ENCODE data around the gene HPSE2. TPM values are rescaled to one million over a fixed set of nuclear protein-coding genes. Genes with fewer than 3 reads are reported as not detected.

Gene HPSE2
- total and polyA plus RNA-seq, 4 donors: 0.05 TPM; not detected in 3

- H3K4me1 ChIP-seq (ENCODE audit: control insufficient read depth in 4 of 4, insufficient read depth in 4 of 4, low read length in 3 of 4): no peaks in the 10 kb centered on the region
- H3K4me3 ChIP-seq (ENCODE audit: low read depth in 1 of 3, low read length in 3 of 3): no peak overlapping the region
- H3K9me3 ChIP-seq (ENCODE audit: control insufficient read depth in 4 of 4, low read length in 3 of 4): peaks cover 0 to 2% (median 0%) of the 10 kb centered on the region in 4 donors
- no peak for DNase-seq (ENCODE audit: low spot score)
- H3K9ac ChIP-seq (ENCODE audit: low read depth in 1 of 2, low read length in 2 of 2): no peak overlapping the region
- no peak overlapping the region for H3K27ac ChIP-seq (ENCODE audit: low read depth in 1 of 2, low read length in 2 of 2)
- no peaks in the 10 kb centered on the region for H3K27me3 ChIP-seq (ENCODE audit: control insufficient read depth in 4 of 4, insufficient read depth in 4 of 4, low read length in 3 of 4)
- no peak for TF ChIP-seq ZBTB33 (IDR thresholded peaks at IDR 0.05)
- no peak for TF ChIP-seq JUND (IDR thresholded peaks at IDR 0.05)
- TF ChIP-seq RXRA (IDR thresholded peaks at IDR 0.05): no peak
- no peak for TF ChIP-seq MAX (IDR thresholded peaks at IDR 0.05)
- no peak for TF ChIP-seq CTCF (IDR thresholded peaks at IDR 0.05; ENCODE audit: low read depth, low read length, missing input control)
- TF ChIP-seq RAD21 (IDR thresholded peaks at IDR 0.05): no peak
- TF ChIP-seq ATF3 (IDR thresholded peaks at IDR 0.05): no peak
- no peak for TF ChIP-seq FOXA1 (IDR thresholded peaks at IDR 0.05)
- TF ChIP-seq HNF4G (IDR thresholded peaks at IDR 0.05): no peak
- H3K36me3 ChIP-seq (ENCODE audit: control insufficient read depth in 4 of 4, insufficient read depth in 3 of 4, low read depth in 1 of 4, low read length in 3 of 4): no peaks in the 10 kb centered on the region
These were observed 286.3 kb downstream of the HPSE2 start for GRCh38 chr10:98949306-98949705.

- H3K36me3 ChIP-seq (ENCODE audit: control insufficient read depth in 4 of 4, insufficient read depth in 3 of 4, low read depth in 1 of 4, low read length in 3 of 4): no peaks in the 10 kb centered on the region
- H3K9me3 ChIP-seq (ENCODE audit: control insufficient read depth in 4 of 4, low read length in 3 of 4): peaks cover 0 to 2% (median 0%) of the 10 kb centered on the region in 4 donors
- no peak overlapping the region for H3K4me3 ChIP-seq (ENCODE audit: low read depth in 1 of 3, low read length in 3 of 3)
- DNase-seq (ENCODE audit: low spot score): no peak
- no peak for TF ChIP-seq YY1 (IDR thresholded peaks at IDR 0.05)
- TF ChIP-seq RAD21 (IDR thresholded peaks at IDR 0.05): no peak
- no peak for TF ChIP-seq NR2F2 (IDR thresholded peaks at IDR 0.05)
- TF ChIP-seq ZBTB33 (IDR thresholded peaks at IDR 0.05): no peak
- TF ChIP-seq MAX (IDR thresholded peaks at IDR 0.05): no peak
- TF ChIP-seq EGR1 (IDR thresholded peaks at IDR 0.05; ENCODE audit: low read depth in 2 of 2): no peak
- no peak for TF ChIP-seq HNF4A (conservative IDR thresholded peaks at IDR 0.05)
- WGBS: 72% methylated on average over 1 of the region's 1 CpG
- no peak overlapping the region for H3K9ac ChIP-seq (ENCODE audit: low read depth in 1 of 2, low read length in 2 of 2)
- no peak overlapping the region for H3K27ac ChIP-seq (ENCODE audit: low read depth in 1 of 2, low read length in 2 of 2)
- no peaks in the 10 kb centered on the region for H3K27me3 ChIP-seq (ENCODE audit: control insufficient read depth in 4 of 4, insufficient read depth in 4 of 4, low read length in 3 of 4)
- no peaks in the 10 kb centered on the region for H3K4me1 ChIP-seq (ENCODE audit: control insufficient read depth in 4 of 4, insufficient read depth in 4 of 4, low read length in 3 of 4)
These were observed 292.0 kb downstream of the HPSE2 start for GRCh38 chr10:98943681-98944080.
